Activated naive CD4-positive, alpha-beta T cell (primary cell): ENCODE measurements around the gene TTLL10.
"Not testable (repeated sequence)": the region's sequence is repeated elsewhere in the genome, so short reads cannot be mapped to it uniquely, and the experiment has no call there.

ENCODE experiments used
- DNase-seq, 4 experiments: peaks; one replicate each; lab custom pipeline; 2025; lab: John Stamatoyannopoulos, UW

Gene TTLL10

GRCh38 chr1:1173061-1173792 lies 453 bp upstream of the TTLL10 start:
- no peak for DNase-seq

GRCh38 chr1:1175221-1176062 lies 1.8 kb downstream of the TTLL10 start:
- no peak for DNase-seq

DNA sequence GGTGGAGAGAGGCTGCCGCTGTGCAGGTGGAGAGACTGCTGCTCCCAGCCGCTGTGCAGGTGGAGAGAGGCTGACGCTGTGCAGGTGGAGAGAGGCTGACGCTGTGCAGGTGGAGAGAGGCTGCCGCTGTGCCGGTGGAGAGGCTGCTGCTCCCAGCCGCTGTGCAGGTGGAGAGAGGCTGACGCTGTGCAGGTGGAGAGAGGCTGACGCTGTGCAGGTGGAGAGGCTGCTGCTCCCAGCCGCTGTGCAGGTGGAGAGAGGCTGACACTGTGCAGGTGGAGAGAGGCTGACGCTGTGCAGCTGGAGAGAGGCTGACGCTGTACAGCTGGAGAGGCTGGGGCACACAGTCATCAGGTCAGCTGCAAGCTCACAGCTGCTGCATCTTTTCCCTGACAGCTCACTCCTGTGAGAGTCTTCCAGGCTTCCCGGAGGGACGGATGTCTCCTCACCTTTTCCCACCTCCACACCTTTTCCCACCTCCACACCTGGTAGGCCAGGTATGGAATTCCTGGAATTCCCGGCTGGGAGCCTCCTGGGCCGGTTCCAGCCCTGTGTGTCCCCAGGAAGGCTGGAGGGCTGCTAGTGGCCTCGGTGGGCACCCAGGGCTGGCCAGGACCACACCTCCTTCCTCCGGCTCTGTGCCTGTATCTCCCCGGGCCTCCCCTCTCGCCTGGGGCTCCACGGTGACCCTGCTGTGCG lies 2.5 kb downstream of the TTLL10 start:
- not testable (repeated sequence) for DNase-seq

GRCh38 chr1:1176931-1177330 lies 3.3 kb downstream of the TTLL10 start:
- no peak for DNase-seq

- DNase-seq: no peak
Observed at GRCh38 chr1:1177452-1178206, 3.9 kb downstream of the TTLL10 start.

DNA sequence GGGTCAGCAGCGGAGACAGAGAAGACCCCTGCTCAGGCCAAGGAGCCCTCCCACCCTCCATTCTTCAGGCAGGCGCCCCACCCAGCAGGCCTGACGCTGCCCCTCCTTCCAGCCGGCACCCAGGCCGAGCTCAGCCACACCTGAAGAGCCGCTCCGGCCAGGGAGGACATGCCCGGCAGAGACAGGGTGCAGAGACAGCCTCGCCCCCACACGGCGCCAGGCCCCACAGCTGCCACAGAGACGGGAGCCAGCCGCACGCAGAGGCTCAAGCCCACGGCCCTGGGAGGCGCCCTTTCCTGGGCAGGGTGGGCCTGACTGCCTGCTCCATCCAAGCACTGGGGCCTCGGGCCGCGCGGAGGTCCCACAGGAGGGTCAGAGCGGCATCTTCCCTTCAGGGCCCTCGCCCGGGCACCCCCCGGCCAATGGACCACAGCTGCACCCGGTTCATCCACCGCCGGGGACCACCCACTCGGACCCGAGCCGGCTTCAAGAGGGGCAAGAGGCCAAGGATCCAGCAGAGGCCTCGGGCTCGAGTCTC lies 5.2 kb downstream of the TTLL10 start:
- DNase-seq: no peak

DNA sequence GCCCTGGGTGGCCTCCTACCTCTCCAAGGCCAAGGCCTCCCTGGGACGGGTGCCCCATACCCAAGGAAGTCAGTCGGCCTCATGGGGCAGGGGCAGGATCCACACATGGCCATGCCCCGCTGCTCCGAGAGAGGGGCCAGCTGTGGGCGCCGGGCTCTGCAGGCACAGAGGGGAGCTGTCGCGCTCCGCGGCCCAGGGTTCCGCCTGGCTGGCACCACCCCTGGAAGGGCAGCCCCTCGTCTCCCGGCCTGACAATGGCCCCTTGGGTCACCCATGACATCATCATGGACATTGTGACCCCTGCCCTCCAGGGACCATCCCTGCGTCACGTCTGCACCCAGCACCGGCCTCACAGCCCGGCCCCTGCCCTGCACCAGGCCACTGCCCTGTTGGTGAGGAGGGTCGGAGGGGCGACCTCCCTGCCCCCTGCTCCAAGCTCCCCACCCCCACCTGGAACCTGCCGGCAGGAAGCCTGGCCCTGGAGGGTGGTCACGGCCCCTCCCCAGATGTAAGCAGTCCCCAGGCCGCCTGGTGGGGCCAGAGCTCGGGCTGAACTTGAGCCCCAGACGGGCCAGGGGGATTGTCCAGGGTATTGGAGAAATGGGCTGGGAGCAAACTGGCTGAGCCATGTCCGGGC lies 5.8 kb downstream of the TTLL10 start:
- no peak for DNase-seq

DNA sequence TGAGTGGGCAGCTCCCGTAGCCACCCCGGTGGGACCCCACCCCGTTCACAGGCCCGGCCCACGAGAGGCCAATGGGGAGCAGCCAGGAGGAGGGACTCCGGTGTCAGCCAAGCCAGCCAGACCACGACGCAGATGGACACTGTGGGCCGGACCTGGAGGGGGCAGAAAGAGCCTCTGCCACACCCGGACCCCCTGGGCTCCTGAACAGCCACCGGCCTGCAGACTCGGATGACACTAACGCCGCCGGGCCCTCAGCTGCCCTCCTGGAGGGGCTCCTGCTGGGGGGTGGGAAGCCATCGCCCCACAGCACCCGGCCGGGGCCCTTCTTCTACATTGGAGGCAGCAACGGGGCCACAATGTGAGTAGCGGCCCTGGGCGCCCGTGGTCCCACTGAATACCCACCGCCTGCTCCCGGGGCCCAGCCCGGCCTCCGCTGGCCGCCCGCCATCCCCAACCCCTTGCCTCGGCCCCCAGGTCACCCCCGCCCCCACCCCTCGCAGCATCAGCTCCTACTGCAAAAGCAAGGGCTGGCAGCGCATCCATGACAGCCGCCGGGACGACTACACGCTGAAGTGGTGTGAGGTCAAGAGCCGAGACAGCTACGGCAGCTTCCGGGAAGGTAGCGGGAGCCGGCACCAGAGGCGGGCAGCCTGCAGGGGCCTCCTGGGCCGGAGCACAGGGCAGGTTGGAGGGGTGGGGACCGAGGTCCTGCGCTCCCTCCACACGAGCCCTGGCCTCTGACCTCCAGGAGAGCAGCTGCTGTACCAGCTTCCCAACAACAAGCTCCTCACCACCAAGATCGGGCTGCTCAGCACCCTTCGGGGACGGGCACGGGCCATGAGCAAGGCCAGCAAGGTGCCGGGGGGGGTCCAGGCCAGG lies 6.5 kb downstream of the TTLL10 start:
- no peak for DNase-seq

DNA sequence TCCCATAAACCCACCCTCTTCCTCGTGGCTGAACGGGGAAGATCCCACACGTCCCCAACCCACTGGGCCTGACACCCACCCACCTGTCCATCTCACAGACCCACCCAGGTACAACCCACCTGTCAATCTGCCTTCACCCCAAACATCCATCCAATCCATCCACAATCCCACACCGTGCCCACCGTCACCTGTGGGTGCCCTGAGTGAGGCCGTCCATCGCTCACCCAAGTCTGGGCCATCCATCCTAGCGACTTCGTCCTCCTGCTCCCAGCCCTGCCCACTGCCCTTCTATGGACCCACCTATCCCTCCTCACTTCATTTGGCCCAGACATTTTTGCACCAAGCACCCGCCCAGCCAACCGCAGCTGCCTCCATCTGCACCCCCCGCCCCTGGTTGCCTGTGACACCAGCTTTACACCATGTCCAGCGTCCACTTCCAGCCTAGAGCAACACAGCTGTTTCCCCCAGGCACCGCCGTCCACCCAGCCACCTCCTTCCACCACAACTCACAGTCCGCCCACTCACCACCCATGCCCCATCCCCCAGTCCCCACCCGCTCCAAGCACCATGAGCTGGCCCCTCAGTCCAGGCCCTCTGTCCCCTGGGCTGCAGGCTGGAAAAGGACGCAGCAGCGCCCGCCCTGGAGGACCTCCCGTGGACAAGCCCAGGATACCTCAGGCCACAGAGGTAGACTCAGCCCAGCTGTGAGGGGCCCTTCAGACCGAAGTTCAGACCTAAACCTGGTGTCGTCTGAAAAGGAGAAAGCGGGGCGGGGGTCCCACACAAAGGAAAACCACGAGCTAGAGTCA lies 7.7 kb downstream of the TTLL10 start:
- DNase-seq: no peak

- DNase-seq: no peak
Observed at GRCh38 chr1:1181938-1182410, 8.3 kb downstream of the TTLL10 start.

DNA sequence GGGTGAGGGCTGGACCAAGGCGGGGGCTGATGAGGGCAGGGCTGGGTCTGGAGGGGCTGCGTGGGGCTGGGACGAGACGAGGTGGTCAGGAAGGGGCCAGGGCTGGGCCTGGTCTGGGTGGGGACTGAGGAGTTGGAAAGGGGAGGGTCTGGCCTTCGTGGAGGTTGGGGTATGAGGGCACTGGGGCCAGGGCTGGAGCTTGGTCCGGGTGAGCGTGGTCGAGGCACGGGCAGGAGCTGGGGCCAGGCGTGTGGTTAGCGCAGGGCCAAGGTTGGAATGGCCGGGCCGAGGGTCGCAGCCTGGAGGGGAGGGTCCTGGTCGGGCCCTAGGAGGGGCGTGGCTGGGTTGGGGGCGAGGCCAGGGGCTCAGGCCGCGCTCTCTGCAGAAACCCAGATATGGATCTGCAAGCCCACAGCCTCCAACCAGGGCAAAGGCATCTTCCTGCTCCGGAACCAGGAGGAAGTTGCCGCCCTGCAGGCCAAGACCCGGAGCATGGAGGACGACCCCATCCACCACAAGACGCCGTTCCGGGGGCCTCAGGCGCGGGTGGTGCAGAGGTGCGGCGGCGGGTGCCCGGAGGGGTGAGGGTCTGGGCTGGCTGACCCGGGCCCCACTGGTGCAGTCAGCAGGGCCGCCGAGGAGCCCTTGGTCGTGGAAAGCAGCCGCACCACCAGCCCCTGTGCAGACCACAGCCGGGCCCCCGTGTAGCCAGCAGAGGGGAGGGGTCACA lies 9.0 kb downstream of the TTLL10 start:
- DNase-seq: no peak

DNA sequence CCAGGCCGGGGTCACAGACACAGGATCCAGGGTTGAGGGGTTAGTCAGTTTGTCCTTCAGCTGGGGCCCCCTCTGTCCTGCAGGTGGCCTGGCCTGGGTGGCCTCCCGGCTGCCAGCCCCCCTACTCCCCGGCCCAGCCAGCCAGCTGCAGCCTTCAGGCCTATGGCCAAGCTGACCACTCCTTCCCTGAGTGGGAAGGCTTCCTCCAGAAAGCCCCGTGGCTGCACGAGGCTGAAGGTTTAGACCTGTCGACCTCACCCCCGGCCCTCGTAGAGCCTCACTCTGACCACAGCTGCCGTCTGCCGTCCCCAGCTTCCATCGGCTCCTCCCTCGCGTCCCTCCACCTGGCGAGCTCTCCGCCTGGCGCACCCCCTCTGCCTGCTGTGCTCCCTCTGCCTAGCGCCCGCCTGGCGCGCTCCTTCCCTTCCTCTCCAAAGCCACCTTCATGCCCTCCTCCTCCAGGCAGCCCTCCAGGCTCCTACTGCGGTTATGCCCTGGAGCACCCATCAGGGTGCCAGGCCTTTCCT lies 9.6 kb downstream of the TTLL10 start:
- DNase-seq: no peak

DNA sequence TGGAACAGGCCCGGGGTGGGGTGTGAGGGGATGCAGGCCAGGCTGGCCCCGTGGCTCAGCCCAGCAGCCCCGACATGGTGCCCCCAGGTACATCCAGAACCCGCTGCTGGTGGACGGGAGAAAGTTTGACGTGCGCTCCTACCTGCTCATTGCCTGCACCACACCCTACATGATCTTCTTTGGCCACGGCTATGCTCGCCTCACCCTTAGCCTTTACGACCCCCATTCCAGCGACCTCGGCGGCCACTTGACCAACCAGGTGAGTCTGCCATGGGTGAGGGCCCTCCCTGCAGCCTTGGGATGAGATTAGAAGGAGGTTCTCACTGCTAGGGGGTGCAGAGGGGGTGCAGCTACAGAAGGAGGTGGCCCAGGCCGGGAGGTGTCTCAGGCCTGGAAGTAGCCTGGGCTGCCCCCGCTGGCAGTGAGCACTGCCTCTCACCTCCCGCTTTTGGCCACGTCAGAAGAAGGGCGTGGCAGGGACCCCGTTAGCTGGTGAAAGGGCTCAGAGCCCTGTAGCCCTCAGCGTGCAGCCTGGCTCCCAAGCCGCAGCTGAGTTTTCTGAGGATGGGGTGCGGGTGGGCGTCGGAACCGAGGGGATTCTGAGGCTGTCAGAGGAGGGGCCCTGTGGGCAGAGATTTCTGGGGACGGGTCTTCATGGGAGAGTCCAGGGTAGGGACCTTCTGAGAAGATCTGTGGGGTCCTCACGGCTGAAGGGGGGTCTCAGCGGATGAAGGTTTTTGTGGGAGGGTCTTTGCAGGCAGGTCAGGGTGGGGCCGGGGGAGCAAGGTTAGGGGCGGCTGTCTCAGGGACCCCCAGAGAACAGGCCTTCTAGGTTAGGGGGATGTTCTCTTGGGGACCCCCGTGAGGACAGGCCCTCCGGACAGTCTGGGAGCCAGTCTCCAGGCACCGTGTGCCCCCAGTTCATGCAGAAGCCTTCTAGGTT lies 10.4 kb downstream of the TTLL10 start:
- no peak for DNase-seq

DNA sequence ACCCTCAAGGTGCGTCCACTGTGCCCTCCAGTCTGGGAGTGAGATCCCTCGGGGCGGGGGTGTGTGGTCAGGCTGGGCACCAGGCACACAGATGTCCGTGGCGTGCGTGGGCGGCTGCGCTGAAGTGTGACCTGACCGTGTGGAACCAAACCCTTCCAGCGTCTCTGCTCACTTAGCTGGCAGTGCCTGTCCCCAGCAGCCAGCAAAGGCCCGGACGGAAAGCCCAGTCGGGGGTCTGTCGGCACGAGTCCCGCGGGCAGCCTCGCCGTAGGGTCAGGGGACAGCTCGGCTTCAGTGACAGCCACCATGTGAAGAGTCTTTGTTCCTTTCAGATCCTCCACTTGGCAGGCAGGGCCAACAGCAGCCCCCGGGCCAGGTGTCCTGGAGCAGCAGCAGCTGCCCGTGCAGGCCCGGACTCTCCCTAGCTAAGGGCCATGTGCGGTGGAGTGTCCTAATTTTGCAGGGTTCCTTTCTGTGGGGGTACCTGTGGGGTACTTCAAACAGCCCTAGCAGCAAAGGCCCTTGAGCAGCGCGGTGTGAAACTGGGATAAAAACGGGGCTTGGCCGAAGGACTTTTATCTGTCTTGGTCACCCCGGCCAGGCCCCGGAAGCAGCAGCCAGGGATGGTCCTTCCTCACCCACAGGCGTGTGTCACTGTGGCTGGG lies 11.6 kb downstream of the TTLL10 start:
- DNase-seq: no peak

DNA sequence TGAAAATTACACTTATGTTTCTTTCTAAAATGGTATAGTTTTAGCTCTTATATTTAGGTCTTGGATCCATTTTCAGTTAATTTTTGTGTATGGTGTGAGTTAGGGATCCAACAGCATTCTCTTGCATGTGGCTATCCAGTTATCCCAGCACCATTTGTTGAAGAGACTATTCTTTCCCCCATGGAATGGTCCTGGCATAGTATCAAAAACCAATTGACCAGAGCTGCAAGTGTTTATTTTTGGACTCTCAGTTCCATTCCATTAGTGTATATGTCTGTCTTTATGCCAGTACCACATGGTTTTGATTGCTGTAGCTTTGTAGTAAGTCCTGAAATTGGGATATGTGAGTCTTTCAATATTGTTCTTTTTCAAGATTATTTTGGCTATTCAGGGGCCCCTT lies 14.3 kb downstream of the TTLL10 start:
- no peak for DNase-seq

GRCh38 chr1:1189111-1189510 lies 15.4 kb downstream of the TTLL10 start:
- DNase-seq: no peak

- no peak for DNase-seq
Observed at GRCh38 chr1:1191734-1192133, 18.1 kb downstream of the TTLL10 start.
